ENCODE results near the gene HADHA. TPM values are rescaled to one million over a fixed set of nuclear protein-coding genes. Genes with fewer than 3 reads are reported as not detected.

Gene HADHA
- total RNA-seq, 6 donors from 2014 or later: 61.8 to 120 (median 110) TPM

DNA sequence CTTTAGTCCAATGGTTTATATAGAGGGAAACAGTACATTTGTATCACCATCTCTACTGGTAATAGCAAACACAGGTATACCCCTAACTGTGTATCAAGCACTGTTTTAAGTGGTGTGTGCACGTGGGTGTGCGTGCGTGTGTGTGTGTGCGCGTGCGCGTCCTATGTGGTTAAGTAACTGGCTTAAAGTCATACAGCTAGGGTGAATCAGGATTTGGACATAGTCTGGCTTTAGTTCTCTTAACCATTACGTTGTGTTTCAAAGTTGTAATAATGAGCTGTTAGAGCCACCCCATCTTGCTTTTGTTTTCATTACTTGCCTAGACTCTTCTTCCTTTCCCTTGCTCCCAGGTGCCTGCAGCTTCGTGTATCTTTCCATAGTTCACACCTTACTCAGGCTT is 2.4 kb upstream of the HADHA start:
- 79 to 83% methylated on average over 9 of the region's 9 CpGs for WGBS, 2 donors
- Histone ChIP-seq H3K36me3 (no peaks in the 10 kb centered on the region), H3K4me1 (peaks cover 25 to 48% (median 34%) of the 10 kb centered on the region in 4 donors), H3K9me3 (no peaks in the 10 kb centered on the region), H3K27ac (no peak overlapping the region), H3K4me3 (no peak overlapping the region), H3K27me3 (no peaks in the 10 kb centered on the region)
- DNase-seq (peak in 1 of 2 donors; percentile 61), ATAC-seq (ENCODE audit: low FRiP score in 2 of 2) (no peak)
- TF ChIP-seq, protein P1, sequence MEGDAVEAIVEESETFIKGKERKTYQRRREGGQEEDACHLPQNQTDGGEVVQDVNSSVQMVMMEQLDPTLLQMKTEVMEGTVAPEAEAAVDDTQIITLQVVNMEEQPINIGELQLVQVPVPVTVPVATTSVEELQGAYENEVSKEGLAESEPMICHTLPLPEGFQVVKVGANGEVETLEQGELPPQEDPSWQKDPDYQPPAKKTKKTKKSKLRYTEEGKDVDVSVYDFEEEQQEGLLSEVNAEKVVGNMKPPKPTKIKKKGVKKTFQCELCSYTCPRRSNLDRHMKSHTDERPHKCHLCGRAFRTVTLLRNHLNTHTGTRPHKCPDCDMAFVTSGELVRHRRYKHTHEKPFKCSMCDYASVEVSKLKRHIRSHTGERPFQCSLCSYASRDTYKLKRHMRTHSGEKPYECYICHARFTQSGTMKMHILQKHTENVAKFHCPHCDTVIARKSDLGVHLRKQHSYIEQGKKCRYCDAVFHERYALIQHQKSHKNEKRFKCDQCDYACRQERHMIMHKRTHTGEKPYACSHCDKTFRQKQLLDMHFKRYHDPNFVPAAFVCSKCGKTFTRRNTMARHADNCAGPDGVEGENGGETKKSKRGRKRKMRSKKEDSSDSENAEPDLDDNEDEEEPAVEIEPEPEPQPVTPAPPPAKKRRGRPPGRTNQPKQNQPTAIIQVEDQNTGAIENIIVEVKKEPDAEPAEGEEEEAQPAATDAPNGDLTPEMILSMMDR (IDR thresholded peaks at IDR 0.05): no peak
- no peak for TF ChIP-seq EP300 (IDR thresholded peaks at IDR 0.05)

DNA sequence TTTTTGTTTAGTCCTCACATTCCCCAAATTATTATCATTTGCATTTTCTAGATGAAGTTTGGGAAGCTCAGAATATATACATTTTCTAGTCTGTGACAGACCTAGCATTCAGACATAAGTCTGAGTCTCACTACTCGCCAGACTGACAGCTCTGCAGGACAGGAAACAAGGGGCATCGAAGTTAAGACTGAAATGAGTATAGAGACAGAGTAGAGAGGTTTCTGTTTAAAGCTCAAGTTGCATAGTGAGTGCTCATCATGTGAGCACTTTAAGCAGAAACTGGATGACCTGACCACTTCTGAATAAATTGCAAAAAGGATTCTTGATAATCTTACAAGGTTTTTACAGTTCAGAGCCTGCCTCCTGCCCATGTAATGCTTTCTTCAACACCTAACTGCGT is 1.4 kb upstream of the HADHA start:
- ATAC-seq (ENCODE audit: low FRiP score in 2 of 2) (no peak), DNase-seq (no peak)
- WGBS, 2 donors: 16 to 20% methylated on average over 3 of the region's 3 CpGs
- Histone ChIP-seq H3K36me3 (no peaks in the 10 kb centered on the region), H3K27ac (peak overlapping the region; percentile 95 to 99 (median 97)), H3K9me3 (no peaks in the 10 kb centered on the region), H3K4me3 (peak overlapping the region; percentile 71 to 91 (median 80)), H3K27me3 (no peaks in the 10 kb centered on the region), H3K4me1 (peaks cover 26 to 47% (median 37%) of the 10 kb centered on the region in 4 donors)
- TF ChIP-seq, protein P1 (IDR thresholded peaks at IDR 0.05): no peak
- TF ChIP-seq EP300 (IDR thresholded peaks at IDR 0.05) (no peak), POLR2AphosphoS5 (IDR thresholded peaks at IDR 0.05) (no peak), POLR2A (IDR thresholded peaks at IDR 0.05) (no peak)

DNA sequence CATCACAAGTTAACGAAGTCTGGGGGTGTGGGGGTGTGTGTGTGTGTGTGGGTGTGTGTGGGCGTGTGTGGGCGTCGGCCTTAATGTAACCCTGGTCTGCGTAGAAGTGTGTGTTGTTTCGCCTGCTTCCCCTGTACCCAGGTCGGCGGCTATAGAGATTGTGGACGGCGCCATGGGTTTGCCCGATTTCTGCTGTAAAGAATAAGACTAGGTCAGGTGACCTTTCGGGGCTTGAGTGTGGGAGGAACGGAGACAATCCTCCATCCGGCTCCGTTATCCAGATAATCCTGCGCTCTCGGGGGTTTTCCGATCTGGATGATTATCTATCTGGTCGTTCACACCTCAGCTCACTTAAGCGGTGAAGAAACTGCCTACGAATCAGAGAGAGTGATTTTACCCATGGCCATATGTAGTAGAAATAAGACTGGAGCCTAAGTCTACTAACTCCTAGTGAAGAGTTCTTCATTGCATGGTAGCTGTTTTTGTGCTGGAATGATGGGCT is 850 bp upstream of the HADHA start:
- no peaks in the 10 kb centered on the region for H3K27me3 ChIP-seq
- ATAC-seq (ENCODE audit: low FRiP score in 2 of 2) (peak; percentile 52 to 81), DNase-seq (peak in 1 of 2 donors; percentile 68)
- H3K4me3 ChIP-seq: peak overlapping the region; percentile 71 to 91 (median 80)
- no peak for TF ChIP-seq EP300 (IDR thresholded peaks at IDR 0.05)
- TF ChIP-seq POLR2A (IDR thresholded peaks at IDR 0.05): no peak
- TF ChIP-seq, protein P1 (IDR thresholded peaks at IDR 0.05): no peak
- no peak for TF ChIP-seq POLR2AphosphoS5 (IDR thresholded peaks at IDR 0.05)
- peaks cover 30 to 47% (median 42%) of the 10 kb centered on the region in 4 donors for H3K4me1 ChIP-seq
- 0 to 2% methylated on average over 21 of the region's 21 CpGs for WGBS, 2 donors
- no peaks in the 10 kb centered on the region for H3K36me3 ChIP-seq
- no peaks in the 10 kb centered on the region for H3K9me3 ChIP-seq
- peak overlapping the region; percentile 95 to 99 (median 97) for H3K27ac ChIP-seq

DNA sequence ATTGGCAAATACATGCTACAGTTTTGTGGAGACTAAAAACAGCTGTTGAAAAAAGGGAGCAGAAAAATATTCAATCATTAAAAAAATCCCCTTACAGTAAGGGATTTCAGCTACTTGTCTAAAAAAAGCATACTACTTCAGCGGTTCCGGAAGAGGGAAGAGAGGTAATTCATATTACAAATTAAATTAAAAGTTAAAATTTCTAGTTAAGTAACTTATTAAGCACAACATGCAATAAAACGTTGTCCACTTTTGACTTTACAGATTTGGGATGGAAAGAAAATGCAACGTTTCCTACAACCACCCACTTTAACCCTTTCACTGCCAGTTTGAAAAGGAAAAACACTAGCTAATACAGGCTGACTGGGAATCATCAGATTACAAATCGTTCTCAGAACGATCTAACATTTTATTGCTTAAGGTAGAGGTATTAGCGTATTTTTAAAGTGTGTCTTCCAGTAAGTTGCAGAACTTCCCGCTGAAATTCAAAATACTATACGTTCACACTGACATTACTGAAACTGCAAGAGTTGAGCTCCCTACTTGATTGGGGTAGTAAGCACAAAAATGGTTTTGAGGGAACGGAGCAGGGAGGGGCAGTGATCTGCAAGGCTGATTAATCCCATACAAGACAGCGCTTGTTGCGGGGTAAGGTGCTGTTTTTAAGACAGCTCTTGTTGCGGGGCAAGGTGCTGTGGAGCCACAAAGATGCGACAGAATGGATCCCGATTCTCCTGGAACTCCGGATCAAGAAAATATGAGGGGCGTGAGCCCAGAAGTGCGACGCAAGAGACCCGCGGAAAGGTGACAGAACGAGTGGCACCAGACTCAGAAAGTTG is 743 bp downstream of the HADHA start:
- DNase-seq (no peak), ATAC-seq (ENCODE audit: low FRiP score in 2 of 2) (peak in 1 of 2 donors; percentile 13)
- TF ChIP-seq POLR2AphosphoS5 (IDR thresholded peaks at IDR 0.05) (no peak), POLR2A (IDR thresholded peaks at IDR 0.05) (no peak), EP300 (IDR thresholded peaks at IDR 0.05) (no peak)
- TF ChIP-seq, protein P1 (IDR thresholded peaks at IDR 0.05): no peak
- Histone ChIP-seq H3K27me3 (no peaks in the 10 kb centered on the region), H3K4me3 (peak overlapping the region; percentile 71 to 91 (median 80)), H3K9me3 (no peaks in the 10 kb centered on the region), H3K27ac (peak overlapping the region; percentile 95 to 99 (median 97)), H3K36me3 (peaks cover 0 to 2% (median 0%) of the 10 kb centered on the region in 4 donors), H3K4me1 (peaks cover 40 to 50% (median 45%) of the 10 kb centered on the region in 4 donors)
- 0% methylated on average over 22 of the region's 22 CpGs for WGBS, 2 donors

All from upper lobe of left lung (tissue), 6 donors.